HL-60/S4 treated with retinoic acid at 250 ng/mL for 4 days and 3 days (cell line): ENCODE data around the gene ATP13A2.

Experiments used
- in situ Hi-C: fragments of 300-500 bp; cut with MboI; formaldehyde crosslinking; loops from 2 replicates; pipeline ENCODE4 v1.7.0; 2022; ENCODE audit warnings: low sequenced_read_pairs

Gene ATP13A2

DNA sequence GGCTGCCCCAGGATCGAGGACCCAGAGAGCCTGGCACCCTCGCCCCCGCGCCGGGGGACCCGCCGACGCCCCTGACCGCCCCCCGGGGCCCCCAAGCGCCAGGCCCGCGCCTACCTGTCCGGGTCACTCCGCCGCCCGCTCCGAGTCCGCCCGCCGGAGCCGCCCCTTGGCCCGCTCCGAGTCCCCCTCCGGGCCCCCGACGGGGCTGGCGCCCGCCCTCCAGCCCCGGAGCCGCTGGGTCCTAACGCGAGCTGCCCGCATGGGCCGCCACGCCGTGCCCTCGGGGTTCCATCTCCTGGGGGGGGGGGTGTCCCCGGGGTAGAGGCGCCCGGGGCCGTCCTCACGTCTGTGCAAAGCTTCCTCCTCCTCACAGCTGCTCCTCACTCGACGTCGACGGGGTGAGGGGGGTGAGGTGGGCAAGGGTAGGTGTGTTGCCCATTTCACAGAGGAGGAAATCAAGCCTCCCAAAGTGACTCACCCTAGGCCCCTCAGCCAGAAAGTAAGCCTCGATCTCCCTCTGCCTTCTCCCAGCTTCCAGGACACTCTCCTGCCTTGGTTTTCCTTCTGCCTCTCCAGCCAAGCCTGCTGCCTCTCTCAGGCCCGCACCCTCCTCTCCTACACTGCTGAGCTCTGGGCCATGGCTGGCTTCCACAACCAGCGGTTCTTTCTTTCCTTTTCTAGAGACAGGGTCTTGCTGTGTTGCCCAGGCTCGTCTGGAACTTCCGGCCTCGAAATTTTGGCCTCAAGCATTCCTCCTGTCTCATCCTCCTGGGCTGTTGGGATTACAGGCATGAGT lies 31.1 kb downstream of the ATP13A2 start, which contains the start of gene MFAP2:
TSS of gene MFAP2 (minus strand) at position 148 of the 796 bp plus-strand sequence. CDS start 2,347 bp downstream, outside the sequence.
- in situ Hi-C loops, result loop anchor here (10.0 kb wide), 1 partner anchor 64 kb away; no protein-coding TSS in a partner anchor

DNA sequence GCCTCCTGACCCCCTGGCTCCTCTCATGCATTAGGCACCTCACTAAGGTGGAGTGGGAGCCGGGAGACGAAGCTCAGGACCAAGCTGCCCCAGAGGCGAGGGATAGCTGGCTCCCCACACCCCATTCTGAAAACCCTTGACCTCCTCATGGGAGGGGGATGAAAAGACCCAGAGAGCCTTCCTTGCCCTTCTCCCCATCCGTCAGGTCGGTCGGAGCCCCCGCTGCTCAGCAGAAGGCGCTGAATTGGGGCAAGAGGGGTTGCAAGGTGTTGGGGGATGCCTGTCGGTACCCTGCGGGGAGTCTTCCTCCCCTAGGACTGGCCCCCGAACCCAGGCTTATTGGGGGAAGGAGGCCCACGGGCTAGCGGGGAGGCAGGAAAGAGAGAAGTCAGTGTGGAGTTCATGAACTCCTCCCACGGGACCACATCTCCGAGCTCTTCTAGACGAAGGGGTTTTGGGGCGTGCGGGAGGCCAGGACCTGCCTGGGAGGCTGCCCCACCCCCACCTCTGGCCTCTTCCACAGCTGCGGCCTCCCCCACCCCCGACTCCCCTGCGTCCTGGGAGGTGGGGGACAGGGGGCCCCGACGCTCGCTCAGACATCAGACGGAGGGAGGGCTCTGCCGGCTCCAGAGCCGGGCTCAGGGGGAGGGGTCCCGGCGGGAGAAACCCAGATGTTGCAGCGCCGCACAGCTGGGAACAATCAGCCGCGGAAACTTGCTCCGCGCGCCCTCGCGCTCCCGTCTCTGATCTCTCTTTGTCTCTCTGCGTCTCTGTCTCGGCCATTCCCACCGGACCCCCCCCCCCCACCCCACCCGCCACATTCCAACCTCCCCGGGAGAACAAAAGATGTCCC lies 32.0 kb downstream of the ATP13A2 start:
- in situ Hi-C loops, result loop anchor here (10.0 kb wide), 1 partner anchor 65 kb away; no protein-coding TSS in a partner anchor

GRCh38 chr1:16978567-16979474 lies 32.9 kb downstream of the ATP13A2 start:
- in situ Hi-C loops, result no loop called here

GRCh38 chr1:16978139-16978538 lies 33.6 kb downstream of the ATP13A2 start:
- in situ Hi-C loops, result no loop called here

DNA sequence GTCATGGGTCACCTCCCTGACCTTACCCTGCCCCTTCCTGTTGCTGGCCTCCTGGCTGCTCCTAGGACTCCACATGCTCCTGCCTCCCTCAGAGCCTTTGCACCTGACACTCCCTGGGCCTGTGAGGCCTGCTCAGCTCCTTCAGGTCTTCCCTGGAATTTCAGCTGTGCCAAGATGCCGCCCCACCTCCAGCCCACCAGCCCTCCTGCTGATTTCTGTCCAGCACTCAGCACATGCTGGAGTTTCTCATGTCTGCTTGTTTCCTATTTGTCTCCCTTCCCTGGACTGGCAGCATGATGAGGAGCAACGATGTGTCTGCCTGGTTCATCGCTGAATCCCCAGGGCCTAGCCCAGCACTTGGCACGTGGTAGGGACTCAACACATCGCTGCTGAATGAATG lies 34.4 kb downstream of the ATP13A2 start:
- in situ Hi-C loops, result no loop called here

DNA sequence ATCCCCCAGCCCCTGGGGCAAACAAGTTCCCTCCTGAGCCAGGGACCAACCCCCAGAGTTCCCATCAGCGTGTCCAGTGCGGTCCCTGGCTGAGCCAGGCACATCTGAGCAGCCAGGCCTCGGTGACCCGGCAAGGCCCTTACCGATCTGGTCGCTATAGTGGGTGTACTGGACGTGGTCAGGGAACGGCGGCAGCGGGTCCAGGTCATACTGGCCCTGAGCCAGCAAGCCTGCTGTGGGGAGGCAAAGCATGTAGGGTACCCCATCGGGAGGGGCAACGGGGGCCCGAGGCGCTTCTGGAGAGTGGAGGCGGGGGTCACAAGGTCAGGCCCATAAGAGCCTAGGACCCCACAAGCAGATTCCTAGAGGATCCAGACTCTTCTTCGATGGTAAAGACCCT lies 34.8 kb downstream of the ATP13A2 start:
- in situ Hi-C loops, result no loop called here

DNA sequence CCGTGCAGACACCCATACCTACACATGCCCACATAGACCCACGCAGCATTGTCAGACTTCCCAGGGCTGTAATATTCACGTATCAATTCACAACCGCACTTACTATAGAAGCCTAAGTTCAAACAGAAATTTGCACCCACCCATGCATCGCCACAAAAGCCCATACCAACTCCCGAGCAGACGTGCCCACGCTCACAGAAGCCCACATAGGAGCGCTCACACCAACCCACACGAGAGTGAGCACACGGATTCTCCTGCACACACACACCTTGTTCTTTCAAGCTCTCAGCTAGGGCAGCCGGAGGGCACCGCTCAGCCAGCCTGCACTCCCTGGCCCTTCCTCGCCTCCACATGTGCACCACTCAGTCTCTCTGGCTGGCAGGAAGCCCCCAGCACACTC lies 35.9 kb downstream of the ATP13A2 start:
- in situ Hi-C loops, result no loop called here

DNA sequence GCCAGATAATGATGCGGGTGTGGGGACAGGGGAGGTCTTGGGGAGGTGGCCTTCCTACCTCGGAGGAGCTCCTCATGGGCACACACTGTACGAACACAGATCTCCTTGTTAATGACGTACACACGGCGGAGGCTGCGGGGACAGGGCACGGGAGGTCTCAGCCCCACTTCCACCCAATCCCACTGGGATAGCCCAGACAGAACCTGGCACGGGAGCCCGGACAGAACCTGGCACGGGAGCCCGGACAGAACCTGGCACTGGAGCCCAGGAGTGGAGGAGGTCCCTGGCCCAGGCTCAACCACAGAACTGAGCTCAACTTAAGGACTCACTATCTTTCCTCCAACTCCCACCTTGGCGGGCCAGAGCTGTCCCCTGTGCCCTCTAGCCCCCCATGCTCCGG lies 36.5 kb downstream of the ATP13A2 start:
- in situ Hi-C loops, result no loop called here

- in situ Hi-C loops, result no loop called here
These were observed 38.5 kb downstream of the ATP13A2 start for GRCh38 chr1:16973215-16973614.

- in situ Hi-C loops, result no loop called here
These were observed 39.4 kb downstream of the ATP13A2 start for GRCh38 chr1:16972189-16972895.

- in situ Hi-C loops, result no loop called here
These were observed 40.2 kb downstream of the ATP13A2 start for GRCh38 chr1:16971341-16972188.

DNA sequence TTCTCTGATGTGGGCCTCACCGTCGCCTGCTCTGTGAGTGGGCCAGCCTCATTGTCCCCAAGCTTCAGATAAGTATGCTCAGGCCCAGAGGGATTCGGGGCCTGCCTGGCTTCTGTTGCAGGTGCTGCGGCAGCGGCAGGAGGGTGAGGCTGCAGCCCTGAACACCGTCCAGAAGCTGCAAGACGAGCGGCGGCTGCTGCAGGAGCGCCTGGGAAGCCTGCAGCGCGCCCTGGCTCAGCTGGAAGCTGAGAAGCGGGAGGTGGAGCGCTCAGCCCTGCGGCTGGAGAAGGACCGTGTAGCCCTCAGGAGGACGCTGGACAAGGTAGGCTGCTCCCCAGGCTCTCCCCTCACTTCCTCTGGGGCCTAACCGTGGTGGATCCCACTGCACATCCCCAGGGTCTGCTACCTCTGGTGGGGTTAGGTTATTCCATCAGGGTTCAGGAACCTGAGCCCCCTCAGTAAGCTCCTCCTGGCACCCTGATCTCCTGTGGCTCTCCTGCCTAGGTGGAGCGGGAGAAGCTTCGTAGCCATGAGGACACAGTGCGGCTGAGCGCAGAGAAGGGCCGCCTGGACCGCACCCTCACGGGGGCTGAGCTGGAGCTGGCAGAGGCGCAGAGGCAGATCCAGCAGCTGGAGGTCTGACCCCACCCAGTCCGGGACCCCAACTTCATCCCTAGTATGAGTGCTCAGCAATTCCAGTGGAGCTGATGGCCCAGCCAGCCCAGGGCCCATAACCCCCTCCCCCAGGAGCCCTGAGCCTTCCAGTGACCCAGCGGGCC lies 41.4 kb downstream of the ATP13A2 start:
- in situ Hi-C loops, result no loop called here

DNA sequence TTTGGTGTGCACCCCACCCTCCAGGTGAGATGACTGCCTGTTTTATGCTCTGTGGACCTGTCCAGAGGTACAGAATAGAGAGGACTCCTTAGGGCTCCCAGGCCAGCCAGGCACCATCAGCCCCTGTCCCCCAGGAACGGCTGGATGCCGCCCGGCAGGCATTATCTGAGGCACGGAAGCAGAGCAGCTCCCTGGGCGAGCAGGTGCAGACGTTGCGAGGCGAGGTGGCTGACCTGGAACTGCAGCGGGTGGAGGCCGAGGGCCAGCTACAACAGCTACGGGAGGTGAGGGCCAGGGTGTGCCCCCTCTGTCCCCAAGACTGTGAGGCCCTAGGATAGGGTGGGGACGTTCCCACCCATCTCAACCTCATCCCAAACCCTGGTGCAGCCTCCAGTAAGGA lies 42.1 kb downstream of the ATP13A2 start:
- in situ Hi-C loops, result no loop called here

- in situ Hi-C loops, result no loop called here
These were observed 42.6 kb downstream of the ATP13A2 start for GRCh38 chr1:16969057-16969611.

- in situ Hi-C loops, result no loop called here
These were observed 43.4 kb downstream of the ATP13A2 start for GRCh38 chr1:16968372-16968771.

- in situ Hi-C loops, result no loop called here
These were observed 43.8 kb downstream of the ATP13A2 start for GRCh38 chr1:16967962-16968361.

DNA sequence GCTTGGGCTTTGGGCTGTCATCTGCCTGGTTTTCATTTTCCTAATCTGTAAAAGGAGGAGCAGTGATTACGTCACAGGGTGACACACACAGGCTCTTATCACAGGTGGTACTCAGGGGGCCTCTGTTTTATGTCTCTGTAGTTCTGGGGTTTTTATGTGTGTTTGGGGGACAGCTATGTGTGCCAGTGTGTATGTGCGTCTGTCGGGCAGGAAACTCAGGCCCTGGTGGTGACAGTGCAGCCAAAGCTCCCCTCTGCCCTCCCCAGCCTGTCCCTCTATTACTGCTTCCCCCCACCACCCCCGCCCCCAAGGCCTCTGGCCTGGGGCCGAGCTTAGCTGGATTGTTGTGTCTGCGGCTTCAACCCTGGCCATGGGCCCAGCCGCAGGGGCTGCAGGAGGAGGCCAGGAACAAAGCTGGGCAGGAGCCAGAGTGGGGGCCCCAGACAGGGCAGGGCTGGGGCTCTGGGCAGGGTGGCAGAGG lies 44.6 kb downstream of the ATP13A2 start:
- in situ Hi-C loops, result no loop called here

DNA sequence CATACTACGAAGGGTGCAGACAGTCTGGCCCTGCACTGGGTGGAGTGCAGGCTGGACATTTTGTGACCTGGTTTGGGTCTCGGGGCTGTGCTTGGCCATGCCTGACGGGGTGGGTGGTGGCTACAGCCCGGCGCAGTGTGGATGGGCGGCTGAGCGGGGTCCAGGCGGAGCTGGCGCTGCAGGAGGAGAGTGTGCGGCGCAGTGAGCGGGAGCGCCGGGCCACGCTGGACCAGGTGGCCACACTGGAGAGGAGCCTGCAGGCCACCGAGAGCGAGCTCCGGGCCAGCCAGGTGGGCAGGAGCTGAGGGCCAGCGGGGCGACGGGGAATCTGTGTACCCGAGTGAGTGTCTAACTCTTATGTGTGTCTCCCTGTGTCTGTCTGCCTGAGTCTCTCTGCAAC lies 45.4 kb downstream of the ATP13A2 start:
- in situ Hi-C loops, result no loop called here
